Iris pigment epithelial cell (primary cell): ENCODE data around the gene CXCL16.
"Not testable (repeated sequence)": the region's sequence is repeated elsewhere in the genome, so short reads cannot be mapped to it uniquely, and the experiment has no call there.

ENCODE experiments used
- DNase-seq: peaks from one replicate; pipeline ENCODE4 v3.0.0-alpha.2; 2011; ENCODE audit warnings: low read depth

Gene CXCL16

GRCh38 chr17:4721203-4722135, 18.3 kb downstream of the CXCL16 start:
- DNase-seq, result peak; percentile 59

- no peak for DNase-seq
Measured at GRCh38 chr17:4720787-4721186, 18.9 kb downstream of the CXCL16 start.

GRCh38 chr17:4719684-4720221, 20.0 kb downstream of the CXCL16 start:
- peak; percentile 51 for DNase-seq

- DNase-seq, result no peak
Measured at GRCh38 chr17:4719146-4719545, 20.6 kb downstream of the CXCL16 start.

GRCh38 chr17:4718276-4718675, 21.5 kb downstream of the CXCL16 start:
- no peak for DNase-seq

- DNase-seq, result no peak
Measured at GRCh38 chr17:4717791-4718190, 21.9 kb downstream of the CXCL16 start.

GRCh38 chr17:4716081-4716480, 23.6 kb downstream of the CXCL16 start:
- DNase-seq, result no peak

GRCh38 chr17:4715063-4715744, 24.5 kb downstream of the CXCL16 start:
- no peak for DNase-seq

GRCh38 chr17:4714340-4715062, 25.2 kb downstream of the CXCL16 start:
- not testable (repeated sequence) for DNase-seq

GRCh38 chr17:4712526-4712925, 27.2 kb downstream of the CXCL16 start:
- DNase-seq, result no peak

GRCh38 chr17:4711661-4712181, 28.0 kb downstream of the CXCL16 start:
- DNase-seq, result no peak

- no peak for DNase-seq
Measured at GRCh38 chr17:4710693-4711634, 28.8 kb downstream of the CXCL16 start.

GRCh38 chr17:4709794-4710692, 29.7 kb downstream of the CXCL16 start, which contains the start of gene ARRB2:
ARRB2 (plus strand) TSS chr17:4710632; CDS start chr17:4710722, 90 bp downstream.
- DNase-seq, result peak; percentile 99

- DNase-seq, result no peak
Measured at GRCh38 chr17:4708436-4708835, 31.3 kb downstream of the CXCL16 start.

GRCh38 chr17:4706121-4706520, 33.6 kb downstream of the CXCL16 start:
- peak; percentile 34 for DNase-seq

- DNase-seq, result no peak
Measured at GRCh38 chr17:4704991-4705390, 34.7 kb downstream of the CXCL16 start.

- not testable (repeated sequence) for DNase-seq
Measured at GRCh38 chr17:4704574-4704907, 35.2 kb downstream of the CXCL16 start.

- DNase-seq, result no peak
Measured at GRCh38 chr17:4703330-4703691, 36.4 kb downstream of the CXCL16 start.

- DNase-seq, result no peak
Measured at GRCh38 chr17:4701116-4701515, 38.6 kb downstream of the CXCL16 start.
